ENCODE data around the gene IL18. TPM values are rescaled to one million over a fixed set of nuclear protein-coding genes. Genes with fewer than 3 reads are reported as not detected.

Gene IL18
- total RNA-seq, 1 donor from 2014 or later = 1.4 TPM

DNA sequence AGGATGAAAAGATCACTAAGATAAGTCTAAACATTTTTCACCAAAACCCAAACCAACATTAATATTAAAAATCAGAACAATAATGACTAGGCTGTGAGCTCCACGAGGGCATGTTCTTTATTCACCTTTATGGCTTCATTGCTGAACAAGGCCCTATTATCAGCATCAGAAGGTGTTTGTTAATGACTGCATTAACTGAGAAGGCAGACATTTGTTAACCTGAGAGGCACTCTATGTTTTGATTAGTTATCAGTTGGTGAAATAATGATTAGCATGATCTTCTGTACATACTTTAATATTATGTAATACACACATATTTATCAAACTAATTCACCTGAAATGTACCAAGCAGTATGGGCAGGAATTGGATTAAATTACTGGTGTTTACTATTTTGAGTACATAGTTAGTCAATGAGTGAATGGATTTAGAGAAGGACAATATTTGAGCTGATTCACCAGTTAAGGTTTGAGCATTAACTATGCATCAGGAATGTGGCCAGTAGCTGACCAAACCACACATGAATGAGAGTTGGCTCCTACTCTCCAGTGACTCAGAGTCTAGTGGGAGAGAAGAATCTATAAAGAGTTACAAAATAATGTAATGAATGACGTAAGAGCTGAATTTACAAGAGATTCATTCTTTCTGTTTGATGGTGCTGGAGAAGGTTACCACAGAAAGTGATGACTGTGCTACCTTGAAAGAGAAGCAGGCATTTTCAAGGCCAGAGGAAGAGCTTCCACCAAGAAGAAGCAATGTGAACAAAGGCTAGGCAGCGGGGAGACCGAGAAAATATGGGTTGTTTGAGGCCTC, 6.7 kb downstream of the IL18 start:
- no peaks in the 10 kb centered on the region for H3K36me3 Mint-ChIP-seq (ENCODE audit: insufficient read depth)
- H3K9me3 Mint-ChIP-seq (ENCODE audit: low read depth) = no peaks in the 10 kb centered on the region
- no peak overlapping the region for H3K27ac Mint-ChIP-seq
- no peaks in the 10 kb centered on the region for H3K27me3 Mint-ChIP-seq
- no peak for DNase-seq (ENCODE audit: low spot score, unreplicated experiment)
- H3K4me3 Mint-ChIP-seq (ENCODE audit: low read depth) = no peak overlapping the region
- H3K4me1 Mint-ChIP-seq (ENCODE audit: low read depth) = peaks cover 6% of the 10 kb centered on the region
- TF ChIP-seq CTCF (IDR thresholded peaks at IDR 0.05; ENCODE audit: unreplicated experiment) = no peak

GRCh38 chr11:112156153-112156955, 7.5 kb downstream of the IL18 start:
- TF ChIP-seq CTCF (IDR thresholded peaks at IDR 0.05; ENCODE audit: unreplicated experiment) = no peak
- no peak for DNase-seq (ENCODE audit: low spot score, unreplicated experiment)
- Mint-ChIP-seq H3K9me3 (ENCODE audit: low read depth) (no peaks in the 10 kb centered on the region), H3K4me3 (ENCODE audit: low read depth) (no peak overlapping the region), H3K27ac (no peak overlapping the region), H3K4me1 (ENCODE audit: low read depth) (peaks cover 6% of the 10 kb centered on the region), H3K27me3 (no peaks in the 10 kb centered on the region), H3K36me3 (ENCODE audit: insufficient read depth) (no peaks in the 10 kb centered on the region)

DNA sequence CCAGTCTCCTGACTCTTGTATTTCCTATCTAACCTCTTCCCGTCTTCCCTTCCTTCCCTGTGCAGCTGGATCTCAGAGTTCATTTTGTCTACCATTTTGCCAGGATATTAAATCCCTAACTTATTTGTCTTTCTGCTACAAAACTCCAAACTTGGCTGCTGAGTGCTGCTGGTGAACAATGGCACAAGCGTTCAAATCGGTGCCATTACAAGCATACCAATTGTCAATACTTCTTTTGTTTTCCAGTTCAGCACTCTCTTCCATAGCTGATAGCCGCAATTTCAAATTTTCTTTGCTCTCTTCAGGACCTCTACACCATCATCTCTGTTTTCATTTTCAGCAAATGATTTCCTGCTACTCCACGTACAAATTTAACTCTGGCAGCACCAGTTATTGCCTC, 13.4 kb downstream of the IL18 start:
- Mint-ChIP-seq H3K9me3 (ENCODE audit: low read depth) (no peaks in the 10 kb centered on the region), H3K4me3 (ENCODE audit: low read depth) (no peak overlapping the region), H3K27ac (no peak overlapping the region), H3K36me3 (ENCODE audit: insufficient read depth) (no peaks in the 10 kb centered on the region), H3K27me3 (no peaks in the 10 kb centered on the region), H3K4me1 (ENCODE audit: low read depth) (no peaks in the 10 kb centered on the region)
- DNase-seq (ENCODE audit: low spot score, unreplicated experiment) = no peak
- TF ChIP-seq CTCF (IDR thresholded peaks at IDR 0.05; ENCODE audit: unreplicated experiment) = no peak

- Mint-ChIP-seq H3K27ac (no peak overlapping the region), H3K9me3 (ENCODE audit: low read depth) (no peaks in the 10 kb centered on the region), H3K4me3 (ENCODE audit: low read depth) (no peak overlapping the region), H3K36me3 (ENCODE audit: insufficient read depth) (no peaks in the 10 kb centered on the region), H3K4me1 (ENCODE audit: low read depth) (no peaks in the 10 kb centered on the region), H3K27me3 (no peaks in the 10 kb centered on the region)
- TF ChIP-seq CTCF (IDR thresholded peaks at IDR 0.05; ENCODE audit: unreplicated experiment) = no peak
- no peak for DNase-seq (ENCODE audit: low spot score, unreplicated experiment)
Measured at GRCh38 chr11:112143597-112143996, 20.3 kb downstream of the IL18 start.

GRCh38 chr11:112134473-112134872, 29.4 kb downstream of the IL18 start:
- Mint-ChIP-seq H3K9me3 (ENCODE audit: low read depth) (no peaks in the 10 kb centered on the region), H3K27ac (no peak overlapping the region), H3K27me3 (no peaks in the 10 kb centered on the region), H3K4me3 (ENCODE audit: low read depth) (no peak overlapping the region), H3K36me3 (ENCODE audit: insufficient read depth) (no peaks in the 10 kb centered on the region), H3K4me1 (ENCODE audit: low read depth) (no peaks in the 10 kb centered on the region)
- TF ChIP-seq CTCF (IDR thresholded peaks at IDR 0.05; ENCODE audit: unreplicated experiment) = no peak
- no peak for DNase-seq (ENCODE audit: low spot score, unreplicated experiment)

All from progenitor cell of endocrine pancreas (in vitro differentiated cells).